Hepatocyte (in vitro differentiated cells): Measurements from ENCODE around the gene RNU1-1.
"Not testable (repeated sequence)": the region's sequence is repeated elsewhere in the genome, so short reads cannot be mapped to it uniquely, and the experiment has no call there.

ENCODE experiments used
- EZH2 ChIP-seq: fragments of 200-600 bp; sonication (generic); IDR thresholded peaks from 2 replicates; pipeline ENCODE4 v1.6.1; 2016; ENCODE audit warnings: antibody characterized with exemption, mild to moderate bottlenecking, borderline replicate concordance
- TF ChIP-seq, protein P1 (sequence below): fragments of 200-600 bp; sonication (generic); IDR thresholded peaks from 2 replicates; pipeline ENCODE4 v1.5.1; 2016; ENCODE audit warnings: antibody characterized with exemption, mild to moderate bottlenecking; ENCODE audit not compliant: poor library complexity

DNA sequence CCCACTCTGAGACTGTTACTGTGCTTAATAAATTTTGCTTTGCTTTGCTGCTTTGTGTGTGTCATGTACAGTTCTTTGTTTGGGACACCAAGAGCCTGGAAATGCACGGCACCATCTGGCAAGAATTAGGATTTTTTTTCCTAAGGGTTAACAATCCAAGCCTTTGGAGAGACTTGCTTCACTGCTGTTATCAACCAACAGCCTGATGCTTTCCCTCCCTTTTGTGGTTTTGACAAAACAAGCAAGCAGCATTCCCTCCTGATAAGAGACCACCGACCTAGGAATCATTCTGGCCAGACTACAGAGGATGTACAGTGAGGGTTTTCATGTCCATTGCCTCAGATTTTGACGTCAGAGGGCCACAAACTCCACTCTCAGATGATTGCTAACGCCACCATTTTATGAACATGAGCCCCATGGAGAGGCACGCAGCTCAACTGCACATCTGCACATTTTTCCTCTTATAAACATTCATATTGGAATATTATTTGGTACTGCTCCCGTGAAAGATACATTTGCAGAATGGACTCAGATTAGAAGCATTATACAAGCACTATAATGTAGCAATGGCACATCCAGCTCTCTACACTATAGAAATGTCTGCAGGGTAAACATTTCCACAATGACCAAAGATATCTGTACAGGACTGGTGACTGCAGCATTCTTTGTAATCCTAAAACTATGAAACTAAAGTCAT is 5.3 kb upstream of the RNU1-1 start:
- TF ChIP-seq, protein P1, sequence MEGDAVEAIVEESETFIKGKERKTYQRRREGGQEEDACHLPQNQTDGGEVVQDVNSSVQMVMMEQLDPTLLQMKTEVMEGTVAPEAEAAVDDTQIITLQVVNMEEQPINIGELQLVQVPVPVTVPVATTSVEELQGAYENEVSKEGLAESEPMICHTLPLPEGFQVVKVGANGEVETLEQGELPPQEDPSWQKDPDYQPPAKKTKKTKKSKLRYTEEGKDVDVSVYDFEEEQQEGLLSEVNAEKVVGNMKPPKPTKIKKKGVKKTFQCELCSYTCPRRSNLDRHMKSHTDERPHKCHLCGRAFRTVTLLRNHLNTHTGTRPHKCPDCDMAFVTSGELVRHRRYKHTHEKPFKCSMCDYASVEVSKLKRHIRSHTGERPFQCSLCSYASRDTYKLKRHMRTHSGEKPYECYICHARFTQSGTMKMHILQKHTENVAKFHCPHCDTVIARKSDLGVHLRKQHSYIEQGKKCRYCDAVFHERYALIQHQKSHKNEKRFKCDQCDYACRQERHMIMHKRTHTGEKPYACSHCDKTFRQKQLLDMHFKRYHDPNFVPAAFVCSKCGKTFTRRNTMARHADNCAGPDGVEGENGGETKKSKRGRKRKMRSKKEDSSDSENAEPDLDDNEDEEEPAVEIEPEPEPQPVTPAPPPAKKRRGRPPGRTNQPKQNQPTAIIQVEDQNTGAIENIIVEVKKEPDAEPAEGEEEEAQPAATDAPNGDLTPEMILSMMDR, result not testable (repeated sequence)
- TF ChIP-seq EZH2, result not testable (repeated sequence)
